BE2C (cell line): ENCODE data around the gene PHYHD1.

Experiments used
- DNase-seq: peaks from one replicate; pipeline ENCODE4 v3.0.0-alpha.2; 2020
- H3K27me3 ChIP-seq: fragments of 250-450 bp; sonication (Bioruptor Pico); 2 replicates; pipeline ENCODE4 v1.5.1; 2020; ENCODE audit warnings: mild to moderate bottlenecking
- H3K36me3 ChIP-seq: fragments of 250-450 bp; sonication (Bioruptor Pico); 2 replicates; pipeline ENCODE4 v1.5.1; 2020; ENCODE audit warnings: mild to moderate bottlenecking
- H3K4me1 ChIP-seq: fragments of 250-450 bp; sonication (Bioruptor Pico); 2 replicates; pipeline ENCODE4 v1.5.1; 2020
- H3K4me3 ChIP-seq: 2 replicates; pipeline ENCODE4 v1.5.1; 2011; ENCODE audit warnings: low read depth, low read length
- H3K9me3 ChIP-seq: fragments of 250-450 bp; sonication (Bioruptor Pico); 2 replicates; pipeline ENCODE4 v1.5.1; 2020
- CTCF ChIP-seq: IDR thresholded peaks from 2 replicates; pipeline ENCODE4 v1.5.1; 2012; ENCODE audit warnings: mild to moderate bottlenecking, low read depth, low read length

The PHYHD1 gene

GRCh38 chr9:128891321-128892220 is 29.2 kb upstream of the PHYHD1 start:
- H3K4me1 ChIP-seq = no peaks in the 10 kb centered on the region
- H3K4me3 ChIP-seq = no peak overlapping the region
- H3K27me3 ChIP-seq = no peaks in the 10 kb centered on the region
- DNase-seq = no peak
- no peak for TF ChIP-seq CTCF
- H3K9me3 ChIP-seq = no peaks in the 10 kb centered on the region
- H3K36me3 ChIP-seq = peaks cover 44% of the 10 kb centered on the region

- Histone ChIP-seq H3K9me3 (no peaks in the 10 kb centered on the region), H3K36me3 (peaks cover 37% of the 10 kb centered on the region), H3K4me1 (no peaks in the 10 kb centered on the region), H3K27me3 (no peaks in the 10 kb centered on the region), H3K4me3 (no peak overlapping the region)
- TF ChIP-seq CTCF = no peak
- peak; percentile 35 for DNase-seq
These were observed 28.4 kb upstream of the PHYHD1 start for GRCh38 chr9:128892221-128892921.

GRCh38 chr9:128893354-128893753 is 27.4 kb upstream of the PHYHD1 start:
- Histone ChIP-seq H3K27me3 (no peaks in the 10 kb centered on the region), H3K4me3 (no peak overlapping the region), H3K36me3 (peaks cover 34% of the 10 kb centered on the region), H3K4me1 (no peaks in the 10 kb centered on the region), H3K9me3 (no peaks in the 10 kb centered on the region)
- no peak for TF ChIP-seq CTCF
- no peak for DNase-seq

GRCh38 chr9:128894764-128895163 is 26.0 kb upstream of the PHYHD1 start:
- Histone ChIP-seq H3K9me3 (no peaks in the 10 kb centered on the region), H3K4me1 (no peaks in the 10 kb centered on the region), H3K4me3 (no peak overlapping the region), H3K27me3 (no peaks in the 10 kb centered on the region), H3K36me3 (peaks cover 27% of the 10 kb centered on the region)
- TF ChIP-seq CTCF = no peak
- DNase-seq = no peak

- peaks cover 24% of the 10 kb centered on the region for H3K36me3 ChIP-seq
These were observed 25.2 kb upstream of the PHYHD1 start for GRCh38 chr9:128895556-128895955.

More at GRCh38 chr9:128895556-128895955, 25.2 kb upstream of the PHYHD1 start:
- no peak for TF ChIP-seq CTCF
- Histone ChIP-seq H3K9me3 (no peaks in the 10 kb centered on the region), H3K4me1 (no peaks in the 10 kb centered on the region), H3K27me3 (no peaks in the 10 kb centered on the region), H3K4me3 (no peak overlapping the region)
- DNase-seq = no peak
